GM10266 (cell line): ENCODE measurements around the gene B3GNT2.
"Not testable (repeated sequence)": the region's sequence is repeated elsewhere in the genome, so short reads cannot be mapped to it uniquely, and the experiment has no call there.

Source experiments
- DNase-seq: peaks from one replicate; pipeline ENCODE4 v3.0.0; 2012; ENCODE audit errors: extremely low spot score
- TF ChIP-seq, protein P1 (sequence below): IDR thresholded peaks from 2 replicates; pipeline ENCODE4 v1.5.1; 2012; ENCODE audit warnings: mild to moderate bottlenecking, low read depth; ENCODE audit not compliant: control insufficient read depth, insufficient read depth; ENCODE audit errors: missing control alignments

B3GNT2 gene

GRCh38 chr2:62264186-62264585 is 68.3 kb downstream of the B3GNT2 start:
- DNase-seq: no peak
- TF ChIP-seq, protein P1, sequence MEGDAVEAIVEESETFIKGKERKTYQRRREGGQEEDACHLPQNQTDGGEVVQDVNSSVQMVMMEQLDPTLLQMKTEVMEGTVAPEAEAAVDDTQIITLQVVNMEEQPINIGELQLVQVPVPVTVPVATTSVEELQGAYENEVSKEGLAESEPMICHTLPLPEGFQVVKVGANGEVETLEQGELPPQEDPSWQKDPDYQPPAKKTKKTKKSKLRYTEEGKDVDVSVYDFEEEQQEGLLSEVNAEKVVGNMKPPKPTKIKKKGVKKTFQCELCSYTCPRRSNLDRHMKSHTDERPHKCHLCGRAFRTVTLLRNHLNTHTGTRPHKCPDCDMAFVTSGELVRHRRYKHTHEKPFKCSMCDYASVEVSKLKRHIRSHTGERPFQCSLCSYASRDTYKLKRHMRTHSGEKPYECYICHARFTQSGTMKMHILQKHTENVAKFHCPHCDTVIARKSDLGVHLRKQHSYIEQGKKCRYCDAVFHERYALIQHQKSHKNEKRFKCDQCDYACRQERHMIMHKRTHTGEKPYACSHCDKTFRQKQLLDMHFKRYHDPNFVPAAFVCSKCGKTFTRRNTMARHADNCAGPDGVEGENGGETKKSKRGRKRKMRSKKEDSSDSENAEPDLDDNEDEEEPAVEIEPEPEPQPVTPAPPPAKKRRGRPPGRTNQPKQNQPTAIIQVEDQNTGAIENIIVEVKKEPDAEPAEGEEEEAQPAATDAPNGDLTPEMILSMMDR: no peak

GRCh38 chr2:62265106-62265505 is 69.2 kb downstream of the B3GNT2 start:
- TF ChIP-seq, protein P1: no peak
- no peak for DNase-seq

DNA sequence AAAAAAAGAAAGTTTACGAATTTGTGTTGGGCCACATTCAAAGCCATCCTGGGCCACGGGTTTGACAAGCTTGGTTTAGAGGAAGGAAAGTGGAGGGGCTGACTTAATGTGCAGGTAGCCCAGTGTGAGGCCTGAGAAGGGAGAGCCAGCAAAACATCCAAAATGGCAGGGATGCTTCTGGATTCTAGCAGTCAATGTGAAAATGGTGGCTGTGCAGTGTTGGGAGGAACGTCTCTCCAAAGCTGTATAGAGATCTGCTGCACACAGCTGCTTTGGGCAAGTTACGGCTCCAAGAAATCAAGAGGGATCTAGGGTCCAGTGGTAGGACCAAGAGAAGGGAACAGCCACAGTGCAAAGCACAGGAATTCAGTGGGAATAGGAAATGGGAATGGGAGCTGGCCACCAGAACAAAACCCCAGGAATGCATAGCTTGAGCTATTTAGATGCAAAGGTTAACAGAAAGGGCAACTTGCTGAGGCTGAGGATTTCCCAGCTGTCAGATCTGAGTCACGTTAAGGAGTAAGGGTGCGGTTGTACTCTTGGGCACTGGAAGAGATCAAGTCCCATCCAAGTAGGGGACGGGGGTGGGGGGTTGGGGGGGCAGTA is 70.6 kb downstream of the B3GNT2 start:
- TF ChIP-seq, protein P1: no peak
- DNase-seq: no peak

GRCh38 chr2:62267696-62268095 is 71.8 kb downstream of the B3GNT2 start:
- no peak for DNase-seq
- TF ChIP-seq, protein P1: no peak

DNA sequence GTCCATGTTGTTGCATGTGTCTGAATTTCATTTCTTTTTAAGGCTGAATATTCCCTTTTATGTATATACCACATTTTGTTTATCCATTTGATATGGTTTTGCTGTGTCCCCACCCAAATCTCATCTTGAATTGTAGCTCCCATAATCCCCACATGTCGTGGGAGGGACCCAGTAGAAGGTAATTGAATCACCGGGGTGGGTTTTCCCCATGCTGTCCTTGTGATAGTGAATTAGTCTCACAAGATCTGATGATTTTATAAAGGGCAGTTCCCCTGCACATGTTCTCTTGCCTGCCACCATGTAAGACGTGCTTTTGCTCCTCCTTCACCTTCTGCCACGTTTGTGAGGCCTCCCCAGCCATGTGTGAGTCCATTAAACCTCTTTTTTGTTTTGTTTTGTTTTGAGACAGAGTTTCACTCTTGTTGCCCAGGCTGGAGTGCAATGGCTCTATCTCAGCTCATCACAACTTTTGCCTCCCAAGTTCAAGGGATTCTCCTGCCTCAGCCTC is 72.8 kb downstream of the B3GNT2 start:
- not testable (repeated sequence) for DNase-seq

DNA sequence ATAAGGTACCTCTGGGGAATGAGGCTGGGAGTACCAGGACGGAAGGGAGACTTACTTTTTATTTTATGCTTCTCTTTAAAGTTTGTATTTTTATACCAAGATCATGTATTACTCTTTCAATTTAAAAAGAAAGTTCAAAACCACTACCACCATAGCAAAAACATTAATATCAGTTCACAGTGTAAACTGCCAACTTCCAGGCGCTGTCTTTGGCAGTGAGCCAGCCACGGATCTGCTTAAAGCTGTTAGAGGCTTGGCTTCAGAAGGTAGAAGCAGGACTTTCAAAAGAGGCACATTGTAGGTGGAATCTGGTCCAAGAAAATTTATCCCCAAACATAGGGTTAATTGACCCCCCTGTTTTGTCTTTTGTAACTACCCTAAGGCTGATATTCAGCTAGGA is 74.8 kb downstream of the B3GNT2 start:
- TF ChIP-seq, protein P1: no peak
- DNase-seq: no peak
